ENCODE results near the gene PPFIA2.

DNA sequence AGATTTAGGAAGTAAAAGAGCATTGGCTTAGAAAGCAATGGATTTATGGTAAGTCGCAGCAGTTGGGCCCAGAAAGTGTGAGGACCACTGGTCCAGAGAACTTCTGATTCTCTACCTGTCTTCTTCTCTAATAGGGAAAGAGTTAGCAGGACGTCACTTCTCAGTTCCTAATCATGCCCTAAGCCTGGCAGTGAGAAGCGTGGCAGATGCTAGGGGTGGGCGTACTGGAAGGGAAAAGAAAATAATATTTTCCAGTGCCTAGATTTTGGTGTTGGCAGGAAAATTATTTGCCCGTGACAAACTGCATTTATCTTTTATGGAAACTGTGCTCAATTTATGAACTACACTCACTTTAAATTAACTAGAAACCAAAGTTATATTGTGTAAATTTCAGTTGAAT lies 212.3 kb downstream of the PPFIA2 start:
- TF ChIP-seq EZH2 (IDR thresholded peaks at IDR 0.05; ENCODE audit: borderline replicate concordance, low read length), result no peak
- TF ChIP-seq, protein P1, sequence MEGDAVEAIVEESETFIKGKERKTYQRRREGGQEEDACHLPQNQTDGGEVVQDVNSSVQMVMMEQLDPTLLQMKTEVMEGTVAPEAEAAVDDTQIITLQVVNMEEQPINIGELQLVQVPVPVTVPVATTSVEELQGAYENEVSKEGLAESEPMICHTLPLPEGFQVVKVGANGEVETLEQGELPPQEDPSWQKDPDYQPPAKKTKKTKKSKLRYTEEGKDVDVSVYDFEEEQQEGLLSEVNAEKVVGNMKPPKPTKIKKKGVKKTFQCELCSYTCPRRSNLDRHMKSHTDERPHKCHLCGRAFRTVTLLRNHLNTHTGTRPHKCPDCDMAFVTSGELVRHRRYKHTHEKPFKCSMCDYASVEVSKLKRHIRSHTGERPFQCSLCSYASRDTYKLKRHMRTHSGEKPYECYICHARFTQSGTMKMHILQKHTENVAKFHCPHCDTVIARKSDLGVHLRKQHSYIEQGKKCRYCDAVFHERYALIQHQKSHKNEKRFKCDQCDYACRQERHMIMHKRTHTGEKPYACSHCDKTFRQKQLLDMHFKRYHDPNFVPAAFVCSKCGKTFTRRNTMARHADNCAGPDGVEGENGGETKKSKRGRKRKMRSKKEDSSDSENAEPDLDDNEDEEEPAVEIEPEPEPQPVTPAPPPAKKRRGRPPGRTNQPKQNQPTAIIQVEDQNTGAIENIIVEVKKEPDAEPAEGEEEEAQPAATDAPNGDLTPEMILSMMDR (IDR thresholded peaks at IDR 0.05; ENCODE audit: low read length), result no peak
